GM12865 (cell line): ENCODE results near the gene ZBTB12.

Source experiments
- DNase-seq: peaks from one replicate; pipeline ENCODE4 v3.0.0; 2010; ENCODE audit warnings: low read depth
- H3K4me3 ChIP-seq: 2 replicates; pipeline ENCODE4 v1.5.1; 2011; ENCODE audit warnings: mild to moderate bottlenecking, low read depth, low read length, control low read depth
- CTCF ChIP-seq: IDR thresholded peaks from 2 replicates; pipeline ENCODE4 v1.5.1; 2011; ENCODE audit warnings: low read length, control low read depth, low read depth, inconsistent platforms; ENCODE audit not compliant: insufficient read depth; ENCODE audit errors: missing control alignments

ZBTB12 gene

GRCh38 chr6:31896493-31896855, 5.4 kb downstream of the ZBTB12 start:
- DNase-seq: no peak
- no peak for TF ChIP-seq CTCF
- H3K4me3 ChIP-seq: peak overlapping the region; percentile 78

- no peak for TF ChIP-seq CTCF
- H3K4me3 ChIP-seq: no peak overlapping the region
- DNase-seq: no peak
Observed at GRCh38 chr6:31892821-31893220, 9.1 kb downstream of the ZBTB12 start.

GRCh38 chr6:31889331-31889972, 12.4 kb downstream of the ZBTB12 start:
- DNase-seq: no peak
- H3K4me3 ChIP-seq: no peak overlapping the region
- no peak for TF ChIP-seq CTCF

GRCh38 chr6:31888276-31889258, 13.3 kb downstream of the ZBTB12 start:
- DNase-seq: peak; percentile 38
- peak; percentile 79 for TF ChIP-seq CTCF
- H3K4me3 ChIP-seq: no peak overlapping the region

GRCh38 chr6:31887173-31888007, 14.5 kb downstream of the ZBTB12 start:
- no peak for DNase-seq
- TF ChIP-seq CTCF: no peak
- H3K4me3 ChIP-seq: no peak overlapping the region

- DNase-seq: no peak
- no peak for TF ChIP-seq CTCF
Observed at GRCh38 chr6:31886541-31886991, 15.3 kb downstream of the ZBTB12 start.

More at GRCh38 chr6:31886541-31886991, 15.3 kb downstream of the ZBTB12 start:
- no peak overlapping the region for H3K4me3 ChIP-seq
